Stimulated activated CD4-positive, alpha-beta T cell treated with anti-CD3 and anti-CD28 coated beads, Interleukin-2, amount 100 ng/mL, for 48 hours (primary cell): ENCODE data around the gene TAF12.
A peak's percentile ranks its signal among the peaks of the same experiment; 100 is the strongest.
"Not testable (repeated sequence)": the region's sequence is repeated elsewhere in the genome, so short reads cannot be mapped to it uniquely, and the experiment has no call there.

Experiments used
- DNase-seq, 2 donors: peaks; one replicate each; pipeline ENCODE4 v3.0.0-alpha.2; 2020

TAF12 gene

GRCh38 chr1:28580722-28581530 lies 61.9 kb downstream of the TAF12 start:
- DNase-seq = peak; percentile 32 to 43

- DNase-seq = no peak
Measured at GRCh38 chr1:28579401-28579800, 63.5 kb downstream of the TAF12 start.

- no peak for DNase-seq
Measured at GRCh38 chr1:28578696-28579218, 64.1 kb downstream of the TAF12 start.

GRCh38 chr1:28577738-28578536 lies 64.9 kb downstream of the TAF12 start:
- peak in 1 of 2 donors; percentile 38 for DNase-seq

GRCh38 chr1:28577052-28577678 lies 65.7 kb downstream of the TAF12 start:
- peak in 1 of 2 donors; percentile 40 for DNase-seq

GRCh38 chr1:28573564-28573963 lies 69.3 kb downstream of the TAF12 start:
- no peak for DNase-seq

GRCh38 chr1:28572891-28573290 lies 70.0 kb downstream of the TAF12 start:
- DNase-seq = not testable (repeated sequence)

- DNase-seq = no peak
Measured at GRCh38 chr1:28571911-28572310, 71.0 kb downstream of the TAF12 start.

- no peak for DNase-seq
Measured at GRCh38 chr1:28566931-28567330, 75.9 kb downstream of the TAF12 start.

GRCh38 chr1:28565726-28566125 lies 77.1 kb downstream of the TAF12 start:
- no peak for DNase-seq

- no peak for DNase-seq
Measured at GRCh38 chr1:28565040-28565439, 77.8 kb downstream of the TAF12 start.

GRCh38 chr1:28564310-28564709 lies 78.6 kb downstream of the TAF12 start:
- no peak for DNase-seq

GRCh38 chr1:28560886-28561285 lies 82.0 kb downstream of the TAF12 start:
- DNase-seq = no peak
